CD4-positive, alpha-beta T cell treated with Interleukin-21 for 1 hour (primary cell): Measurements from ENCODE around the gene AOPEP.

Source experiments
- DNase-seq: peaks from one replicate; pipeline ENCODE4 v3.0.0-alpha.2; 2020

The AOPEP gene

DNA sequence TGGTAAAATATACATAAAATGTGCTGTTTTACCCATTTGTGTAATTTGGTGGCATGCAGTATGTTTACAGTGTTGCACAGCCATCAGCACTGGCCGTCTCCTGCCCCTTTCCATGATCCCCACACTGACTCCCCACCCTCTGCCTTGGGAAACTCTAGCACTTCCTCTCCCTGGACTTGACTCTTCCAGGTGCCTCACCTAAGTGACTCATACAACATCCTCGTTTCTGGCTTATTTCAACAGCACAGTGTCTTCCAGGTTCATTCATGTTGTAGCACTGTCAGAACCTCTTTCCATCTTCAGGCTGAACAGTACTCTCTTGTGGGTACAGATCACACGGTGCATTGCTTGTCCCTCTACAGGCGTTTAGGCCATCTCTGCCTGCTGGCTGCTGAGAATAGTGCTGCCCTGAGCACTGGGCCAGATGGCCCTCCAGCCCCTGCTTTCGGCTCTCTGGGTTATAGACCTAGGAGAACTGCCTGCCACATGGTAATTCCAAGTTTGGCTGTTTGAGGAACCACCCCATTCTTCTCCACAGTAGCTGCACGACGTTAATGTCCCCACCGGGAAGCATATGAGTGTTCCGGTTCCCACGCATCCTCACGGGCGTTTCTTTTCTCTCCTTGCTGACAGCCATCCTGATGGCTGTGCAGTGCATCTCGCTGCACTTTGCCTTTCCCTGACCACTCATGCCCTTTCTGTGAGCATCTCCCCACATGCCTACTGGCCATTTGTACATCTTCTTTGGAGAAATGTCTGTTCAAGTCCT lies 379.2 kb downstream of the AOPEP start:
- no peak for DNase-seq

DNA sequence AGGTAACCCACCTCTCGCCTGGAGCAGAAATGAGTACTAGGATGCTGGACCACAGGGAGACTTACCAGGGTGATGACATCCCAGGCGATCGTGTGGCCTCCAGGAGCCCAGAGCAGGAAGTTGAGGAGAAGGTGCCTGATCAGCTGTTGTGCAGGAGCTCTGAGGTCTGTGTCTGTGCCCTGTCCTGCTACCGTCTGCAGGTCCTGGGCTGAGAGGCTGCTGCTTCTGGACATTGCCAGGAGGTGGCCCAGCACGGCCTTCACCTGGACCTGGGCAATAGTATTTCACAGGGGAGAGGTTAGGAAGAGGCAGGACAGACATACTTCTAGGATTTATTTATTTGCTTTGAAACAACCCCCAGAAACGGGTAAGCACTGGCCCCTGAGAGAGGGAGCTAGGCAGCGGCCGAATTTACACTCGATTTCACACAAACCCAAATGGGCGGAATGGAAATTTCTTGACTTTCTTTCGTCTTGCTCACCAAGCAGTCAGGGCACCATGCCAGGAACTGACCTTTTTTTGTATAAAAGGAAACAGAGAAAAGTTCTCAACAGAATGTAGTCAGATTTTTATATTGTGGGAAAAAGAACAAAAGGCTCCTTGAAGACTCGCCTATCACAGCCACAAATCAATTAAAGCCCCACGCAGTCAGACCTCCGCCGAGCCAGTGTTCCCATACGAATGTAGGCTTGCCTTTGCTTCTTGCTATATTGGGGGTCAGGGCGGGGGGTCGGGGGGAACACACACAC lies 380.7 kb downstream of the AOPEP start:
- DNase-seq, result no peak

DNA sequence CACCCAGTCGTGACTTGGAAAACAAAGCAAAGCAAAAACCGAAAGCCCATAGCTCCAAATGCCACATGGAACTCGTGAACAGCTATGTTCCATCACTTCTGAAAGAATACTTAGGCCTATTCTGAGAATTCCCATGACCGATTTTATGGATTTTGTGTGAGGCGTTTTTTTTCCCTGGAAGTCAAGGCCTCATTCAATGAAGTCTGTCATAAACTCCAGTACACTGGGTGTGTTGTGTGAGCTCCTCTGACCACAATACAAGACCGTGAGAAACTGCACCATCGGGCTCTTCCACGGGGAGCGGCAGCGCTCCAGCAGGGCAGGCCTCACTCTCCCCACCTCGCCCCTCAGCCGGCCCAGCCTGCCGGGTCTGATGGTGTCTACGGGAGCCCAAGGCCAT lies 381.5 kb downstream of the AOPEP start:
- DNase-seq, result no peak

DNA sequence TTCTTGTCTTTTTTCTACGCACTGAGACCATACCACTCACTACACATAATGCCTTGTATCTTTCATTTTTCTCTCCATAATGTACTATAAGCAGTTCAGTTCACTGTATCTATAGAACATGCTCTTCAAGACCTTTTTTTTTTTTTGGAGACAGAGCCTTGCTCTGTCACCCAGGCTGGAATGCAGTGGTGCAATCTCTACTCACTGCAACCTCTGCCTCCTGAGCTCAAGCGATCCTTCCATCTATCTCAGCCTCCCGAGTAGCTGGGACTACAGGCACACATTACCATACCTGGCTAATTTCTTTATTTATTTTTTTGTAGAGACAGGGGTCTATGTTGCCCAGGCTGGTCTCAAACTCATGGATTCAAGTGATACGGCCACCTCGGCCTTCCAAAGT lies 382.3 kb downstream of the AOPEP start:
- DNase-seq, result no peak

DNA sequence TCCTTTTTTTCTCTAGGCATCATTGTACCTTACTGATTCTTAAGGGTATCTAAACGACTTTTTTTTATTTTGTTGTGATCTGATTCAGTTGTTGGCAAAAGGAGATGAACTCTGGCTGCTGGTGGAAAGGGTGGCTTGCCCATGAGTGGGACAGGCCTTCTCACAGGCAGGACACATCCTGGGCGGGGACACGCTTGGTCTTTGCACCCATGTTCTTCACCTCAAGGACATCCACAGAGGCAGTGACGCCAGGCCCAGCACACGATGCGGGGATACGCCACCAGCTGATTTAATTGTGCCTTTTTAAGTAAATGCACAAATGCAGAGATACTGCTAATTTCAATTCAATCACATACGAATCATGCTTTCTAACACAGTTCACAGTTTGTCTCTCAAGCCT lies 383.0 kb downstream of the AOPEP start:
- no peak for DNase-seq

DNA sequence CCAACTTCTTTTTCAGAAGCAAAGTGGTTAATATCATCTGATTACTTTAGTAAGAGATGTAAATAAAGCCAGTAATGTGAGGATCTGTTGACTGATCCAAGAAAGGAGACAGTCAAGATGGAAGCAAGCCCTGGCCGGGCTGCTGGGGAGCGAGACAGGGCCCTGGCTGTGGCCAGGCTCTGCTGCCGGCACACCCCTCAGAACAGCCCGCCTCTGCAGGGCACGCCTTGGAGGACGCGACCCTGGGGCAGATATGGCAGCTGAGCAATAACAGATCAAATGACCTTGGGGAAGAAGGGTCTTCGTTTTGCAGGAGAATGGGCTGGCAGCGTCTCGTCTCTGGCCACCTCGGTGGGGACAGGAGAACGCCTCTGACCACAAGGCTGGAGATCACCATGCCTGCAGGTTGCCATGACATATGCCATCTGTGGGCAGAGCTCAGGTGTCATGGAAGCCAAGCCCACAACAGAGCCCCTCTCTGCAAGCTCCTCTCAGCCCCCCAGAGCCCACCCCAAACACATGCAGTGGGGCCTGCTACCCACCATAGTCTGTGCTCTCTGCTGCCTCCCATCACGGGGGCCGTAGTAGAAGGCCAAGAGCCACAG lies 384.5 kb downstream of the AOPEP start:
- DNase-seq, result no peak

DNA sequence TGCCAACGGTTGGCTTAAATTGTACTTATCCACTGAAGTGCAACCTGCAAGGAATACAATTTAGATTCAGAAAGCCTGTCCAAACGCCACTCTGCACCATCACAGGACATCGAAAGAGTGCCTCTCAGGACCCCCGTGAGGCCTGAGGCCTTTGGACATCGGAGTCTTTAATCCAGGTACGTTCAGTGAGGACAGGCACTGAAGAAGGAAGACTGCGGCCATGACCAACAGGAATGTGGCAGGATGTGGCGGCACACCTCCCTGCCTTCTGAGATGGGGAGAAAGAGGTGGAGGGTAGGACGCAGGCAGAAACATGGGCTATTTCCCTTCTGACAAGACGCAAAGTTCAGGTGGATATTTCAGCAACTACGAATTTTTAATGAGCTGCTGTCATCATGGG lies 385.2 kb downstream of the AOPEP start:
- no peak for DNase-seq

DNA sequence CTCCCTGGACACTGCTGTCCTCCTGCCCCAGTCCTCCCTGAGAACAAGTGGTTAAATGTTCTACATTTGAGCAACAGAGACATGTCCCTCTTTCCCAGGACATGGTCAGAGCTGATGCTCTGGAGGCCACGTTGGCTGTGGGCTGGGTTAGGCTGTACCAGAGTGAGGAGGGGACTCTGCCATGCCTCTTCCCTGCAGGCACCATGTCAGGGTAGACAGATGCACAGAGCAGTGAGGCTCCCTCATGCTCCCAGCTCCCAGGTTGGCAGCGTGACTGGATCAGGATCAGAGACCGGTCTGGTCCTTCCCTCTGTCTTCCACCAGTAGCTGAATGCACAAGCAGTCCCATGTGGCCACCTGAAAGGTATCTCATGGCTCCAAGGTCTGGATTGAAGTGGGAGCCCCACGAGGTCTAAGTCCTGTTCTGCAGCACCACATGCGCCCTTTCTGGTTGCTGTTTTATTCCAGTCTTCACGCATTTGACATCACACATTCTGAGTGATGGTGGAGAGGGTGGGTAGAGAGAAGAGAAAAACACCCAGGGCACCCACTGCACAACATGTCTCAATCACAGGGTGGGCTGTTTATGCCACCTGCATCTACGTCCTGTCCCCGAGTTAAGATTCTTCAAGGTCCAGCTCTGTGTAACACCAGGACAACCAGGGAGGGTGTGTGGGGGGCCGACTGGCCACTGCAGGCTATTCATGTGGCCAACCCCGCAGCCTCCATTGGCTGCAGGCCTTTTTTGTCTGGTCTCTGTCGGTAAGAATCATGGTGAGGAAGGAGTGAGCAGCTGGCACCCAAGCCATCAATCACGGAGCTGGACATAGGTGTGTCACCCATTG lies 386.2 kb downstream of the AOPEP start:
- no peak for DNase-seq

DNA sequence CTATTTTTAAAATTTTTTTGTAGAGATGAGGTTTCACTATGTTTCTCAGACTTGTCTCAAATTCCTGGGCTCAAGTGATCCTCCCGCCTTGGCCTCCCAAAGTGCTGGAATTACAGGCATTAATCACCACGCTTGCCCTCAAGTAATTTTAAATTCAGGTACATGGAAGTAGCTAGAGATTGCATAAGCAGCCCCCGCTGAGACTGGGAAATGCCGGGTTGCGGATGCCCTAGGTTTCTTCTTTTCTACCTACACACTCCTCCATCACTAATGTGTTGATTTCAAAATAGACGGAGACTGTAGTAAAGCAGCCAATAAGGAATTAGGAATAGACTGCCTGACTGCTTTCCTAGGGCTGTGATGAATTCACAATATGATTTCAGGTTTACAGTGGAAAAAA lies 388.6 kb downstream of the AOPEP start:
- DNase-seq, result no peak

DNA sequence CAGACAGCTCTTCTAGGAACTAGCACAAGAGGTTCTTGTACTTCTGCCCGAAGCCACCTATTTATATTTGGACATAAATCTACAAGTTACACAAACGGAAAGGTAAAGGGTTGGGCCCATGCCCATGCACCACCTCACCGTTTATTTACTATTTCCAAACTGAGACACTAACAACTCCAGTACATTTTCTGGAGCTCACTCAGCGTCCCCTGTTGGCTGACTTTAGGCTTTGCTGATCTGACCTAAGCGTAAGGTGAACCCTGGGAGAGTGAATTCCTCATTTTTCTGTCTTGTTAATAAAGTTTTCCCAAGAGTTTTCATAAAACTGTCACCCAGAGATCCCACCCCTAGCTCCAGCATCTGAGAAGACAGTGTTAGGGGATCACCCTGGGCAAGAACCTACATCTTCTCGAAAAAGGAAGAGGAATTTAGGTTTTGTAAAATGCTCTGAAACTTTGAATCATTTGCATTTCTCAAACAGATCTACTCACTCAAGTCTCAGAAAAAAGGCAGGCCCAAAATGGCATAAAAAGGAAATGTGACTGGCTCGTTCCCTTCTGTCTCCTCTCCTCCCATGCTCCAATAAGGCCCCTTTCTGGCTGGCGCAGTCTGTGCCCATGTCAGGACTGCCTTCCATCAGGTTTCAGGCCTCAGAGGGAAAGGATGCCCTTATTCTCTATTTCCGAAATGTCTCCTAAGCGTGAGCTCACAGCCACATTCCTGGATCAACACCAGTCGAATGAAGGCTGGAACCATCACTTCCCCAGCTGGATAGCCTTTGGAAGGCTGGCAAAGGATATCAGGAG lies 389.7 kb downstream of the AOPEP start:
- no peak for DNase-seq

DNA sequence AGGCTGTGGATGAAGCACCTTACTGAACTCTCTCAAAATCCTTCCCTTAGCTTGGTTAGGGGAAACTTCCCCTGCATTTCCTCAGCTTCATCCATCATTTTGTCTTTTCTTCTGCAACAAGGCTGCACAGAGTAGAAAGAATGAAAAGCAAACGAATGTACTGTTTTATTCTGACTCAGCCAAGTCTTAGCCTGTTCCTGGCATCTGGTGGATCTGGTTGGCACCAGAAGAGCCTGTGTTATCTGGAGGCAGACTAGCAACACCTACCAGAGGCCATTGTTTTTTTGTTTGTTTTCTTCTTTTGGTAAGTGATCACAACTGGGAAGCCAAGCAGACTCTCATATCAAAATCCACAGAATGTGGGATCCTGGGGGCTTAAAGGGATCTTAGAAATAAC lies 390.3 kb downstream of the AOPEP start:
- DNase-seq, result no peak

DNA sequence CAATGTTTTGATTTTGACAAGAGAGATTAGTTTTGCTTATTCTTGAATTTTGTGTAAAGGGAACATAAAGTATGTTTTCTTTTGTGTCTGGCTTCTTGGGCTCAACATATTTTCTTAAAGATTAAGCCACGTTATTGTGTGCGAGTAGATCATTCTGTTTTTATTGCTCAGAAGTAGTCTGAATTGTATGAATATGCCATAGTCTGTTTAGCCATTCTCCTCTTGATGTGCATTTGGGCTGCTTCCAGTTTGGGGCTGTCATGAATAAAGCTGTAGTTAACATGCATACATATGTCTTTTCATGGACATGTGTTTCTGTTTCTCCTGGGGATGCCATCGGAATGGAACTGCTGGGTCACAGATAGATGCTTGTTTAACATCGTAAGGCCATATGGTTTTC lies 392.1 kb downstream of the AOPEP start:
- no peak for DNase-seq

DNA sequence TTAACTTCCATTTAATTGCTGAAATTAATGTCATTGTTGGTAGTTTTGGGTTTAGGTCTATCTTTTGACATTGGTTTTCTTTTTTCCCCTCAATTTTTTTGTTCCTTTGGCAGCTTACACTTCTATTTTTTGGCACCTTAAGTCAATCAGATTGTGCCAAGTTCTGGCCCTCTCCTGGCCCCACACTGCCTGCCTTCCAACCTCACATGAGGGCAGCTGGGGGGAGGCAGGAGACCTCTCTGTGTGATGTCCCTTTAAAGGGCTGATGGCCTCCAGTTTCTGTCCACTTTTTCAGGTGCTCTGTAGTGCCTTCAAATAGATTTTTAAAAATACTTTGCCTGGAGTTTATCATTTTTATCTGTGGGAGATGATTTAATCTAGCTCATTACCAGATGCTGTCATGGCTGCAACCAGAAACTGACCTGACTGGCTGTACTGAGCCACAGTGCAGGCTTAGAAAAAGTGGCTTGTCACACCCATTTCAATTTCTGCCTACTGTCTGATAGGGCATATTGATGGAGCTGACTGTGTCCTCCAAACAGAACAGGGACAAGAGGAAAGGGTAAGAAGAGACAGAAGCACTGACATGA lies 394.4 kb downstream of the AOPEP start:
- no peak for DNase-seq

DNA sequence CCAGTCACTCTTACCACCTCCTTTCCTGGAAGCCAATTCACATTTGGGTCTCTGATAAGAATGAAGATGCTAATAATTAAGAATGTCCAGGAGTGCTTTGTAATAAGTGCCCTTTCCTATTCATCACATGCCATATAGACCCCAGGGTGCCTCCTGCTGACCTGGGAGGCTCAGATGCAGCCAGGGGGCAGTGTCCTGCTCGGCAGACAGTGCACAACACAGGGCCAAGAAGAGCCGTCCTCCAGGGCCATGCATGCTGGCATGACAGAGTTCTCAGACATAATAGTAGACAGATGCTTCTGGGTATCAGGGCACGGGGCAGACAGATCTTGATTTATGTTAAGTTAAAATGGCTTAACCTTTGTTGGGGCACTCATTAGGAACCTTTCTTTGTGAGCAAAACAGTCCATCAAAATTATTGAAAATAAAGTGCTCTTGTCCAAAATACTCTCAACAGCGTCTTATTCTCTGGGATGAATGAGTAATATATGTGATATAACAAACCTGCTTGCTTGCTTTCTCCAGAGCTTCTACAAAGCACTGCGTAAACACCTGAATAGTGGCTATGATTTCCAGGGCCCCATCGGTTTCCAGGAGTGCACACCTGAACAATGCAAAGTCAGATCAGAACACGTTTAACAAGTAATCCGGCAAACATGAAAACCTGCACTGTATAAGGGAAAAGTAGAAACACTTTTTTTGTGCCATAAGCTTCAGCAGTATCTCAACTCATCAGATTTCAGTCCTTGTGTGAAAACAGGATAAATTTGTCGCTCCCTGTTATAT lies 398.3 kb downstream of the AOPEP start:
- no peak for DNase-seq

DNA sequence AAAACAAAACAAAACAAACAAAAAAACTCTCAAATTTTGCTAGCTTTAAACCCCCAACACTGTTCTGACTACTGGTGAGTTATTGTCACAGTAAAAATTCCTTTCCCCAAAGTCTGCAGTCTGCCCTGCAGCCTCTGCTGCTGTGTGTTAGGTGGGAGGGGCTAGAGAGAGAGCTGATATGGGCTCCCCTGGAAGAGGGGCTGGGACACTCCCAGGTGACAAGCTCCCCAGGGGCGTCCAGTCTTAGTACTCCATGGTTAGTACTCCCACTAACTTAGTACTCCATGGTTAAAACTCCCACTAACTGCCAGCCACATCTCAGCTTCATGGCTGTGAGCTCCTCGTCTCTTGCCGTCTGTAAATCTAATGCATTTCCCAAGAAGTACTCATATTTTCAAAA lies 399.2 kb downstream of the AOPEP start:
- no peak for DNase-seq

DNA sequence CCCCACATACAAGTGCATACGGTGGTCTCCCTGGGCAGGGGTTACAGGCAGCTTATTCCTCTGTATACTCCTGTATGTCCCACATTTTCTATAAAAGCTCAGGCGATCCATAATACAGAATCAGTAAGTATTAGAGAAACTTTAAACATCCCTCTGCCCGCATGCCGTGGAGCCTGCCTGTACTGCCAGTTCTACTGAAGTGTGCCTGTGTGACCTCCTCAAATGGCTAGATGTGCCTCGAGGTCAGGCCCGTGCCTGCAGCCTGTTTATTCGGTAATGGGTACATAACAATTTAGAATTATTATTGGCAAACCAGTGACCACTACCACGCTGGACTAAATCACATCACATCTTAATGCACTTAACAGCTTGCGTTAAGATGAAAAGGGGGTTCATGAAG lies 400.2 kb downstream of the AOPEP start:
- no peak for DNase-seq

DNA sequence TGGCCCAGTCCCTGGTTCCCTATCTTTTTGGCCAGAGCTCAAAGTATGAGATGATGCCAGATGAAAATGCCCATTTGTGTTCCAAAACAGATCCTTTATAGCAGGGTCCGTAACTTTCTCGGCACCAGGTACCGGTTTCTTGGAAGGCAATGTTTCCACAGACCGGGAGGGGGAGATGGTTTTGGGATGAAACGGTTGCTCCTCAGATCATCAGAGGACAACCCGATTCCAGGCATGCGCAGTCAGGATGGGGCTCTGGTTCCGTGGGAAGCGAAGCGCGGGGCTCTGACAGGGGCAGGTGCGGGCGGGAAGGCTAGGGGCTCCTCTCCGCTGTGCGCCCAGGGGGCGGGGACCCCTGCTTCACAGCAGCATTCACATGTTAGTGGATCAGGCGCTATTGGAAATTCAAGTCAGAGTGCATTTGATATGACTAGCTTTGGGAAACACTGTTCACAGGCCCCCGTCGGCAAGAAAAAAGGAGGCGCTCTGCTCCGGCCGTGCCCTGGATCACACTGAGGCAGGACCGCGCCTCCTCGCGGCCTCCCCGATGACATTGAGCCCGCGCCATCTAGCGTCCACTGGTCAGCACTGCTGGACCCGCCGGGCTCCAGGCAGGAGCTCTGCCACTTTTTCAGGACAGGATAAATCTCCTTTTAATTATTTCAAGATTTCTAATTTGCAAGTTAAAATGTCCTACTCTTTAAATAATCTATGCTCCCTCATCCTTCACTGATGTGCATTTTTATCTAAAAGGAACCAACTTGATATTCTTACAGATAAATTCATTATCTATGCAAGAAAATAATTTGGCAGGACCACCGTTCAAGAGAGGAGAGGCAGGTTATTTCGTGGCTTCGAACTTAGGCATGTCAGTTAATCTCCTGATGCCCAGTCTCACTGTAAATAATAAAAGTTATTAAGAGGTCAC lies 401.0 kb downstream of the AOPEP start:
- DNase-seq, result peak; percentile 61

DNA sequence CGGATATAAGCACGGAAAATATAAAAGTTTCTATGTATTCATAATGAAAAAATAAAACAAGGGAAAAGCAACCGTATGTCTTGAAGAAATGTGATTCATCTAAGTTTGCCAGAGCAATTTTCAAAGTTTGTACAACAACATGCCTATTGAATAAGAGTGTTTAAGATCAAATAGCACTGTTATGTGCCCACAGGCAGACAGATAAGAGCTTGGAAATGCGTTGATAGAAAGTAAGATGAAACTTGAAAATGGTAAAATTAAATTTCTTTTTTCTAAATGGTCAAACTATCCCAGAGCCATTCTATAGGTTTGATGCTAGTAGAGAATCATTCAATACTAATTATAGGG lies 401.7 kb downstream of the AOPEP start:
- no peak for DNase-seq

DNA sequence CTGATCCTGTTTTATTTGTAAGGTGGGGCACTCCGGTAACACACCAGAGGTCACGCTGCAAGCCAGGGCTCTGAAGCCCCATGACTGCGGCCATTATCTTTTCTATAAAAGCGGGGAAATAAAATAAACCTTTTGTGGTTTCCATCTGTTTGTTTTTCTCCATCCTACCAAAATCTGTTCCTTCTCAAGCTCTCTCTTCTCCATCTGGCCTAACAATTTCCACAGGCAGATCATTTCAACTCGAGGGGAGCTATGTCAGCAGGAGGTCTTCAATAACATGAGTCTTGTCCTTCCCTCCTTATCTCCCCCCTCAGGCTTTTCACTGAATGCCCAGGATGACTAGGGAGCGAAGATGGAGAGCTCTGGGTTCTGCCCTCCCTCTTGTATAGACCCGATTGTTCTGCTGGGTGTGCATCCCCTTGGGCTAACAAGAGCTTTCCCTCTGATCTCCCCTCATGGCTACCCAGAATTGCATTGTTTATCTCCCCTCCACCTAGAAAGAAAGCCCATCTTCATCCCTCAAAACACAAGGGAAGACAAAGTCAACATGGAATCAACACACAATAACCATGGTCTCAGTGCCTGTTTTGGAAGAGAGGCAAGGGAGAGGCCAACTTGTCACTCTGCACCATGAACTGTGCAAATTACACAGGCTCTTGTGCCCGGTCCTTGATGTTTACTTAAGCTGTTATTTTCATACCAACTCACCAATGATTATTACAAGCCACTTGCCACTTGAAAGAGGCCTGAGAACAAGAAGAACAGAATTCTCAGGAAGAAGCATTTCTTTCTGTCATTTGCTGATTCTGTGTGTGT lies 403.2 kb downstream of the AOPEP start:
- DNase-seq, result no peak
